ENCODE results near the gene SLC47A2. TPM values are rescaled to one million over a fixed set of nuclear protein-coding genes. Genes with fewer than 3 reads are reported as not detected.

Gene SLC47A2
- total RNA-seq, 1 donor from 2014 or later: not detected

DNA sequence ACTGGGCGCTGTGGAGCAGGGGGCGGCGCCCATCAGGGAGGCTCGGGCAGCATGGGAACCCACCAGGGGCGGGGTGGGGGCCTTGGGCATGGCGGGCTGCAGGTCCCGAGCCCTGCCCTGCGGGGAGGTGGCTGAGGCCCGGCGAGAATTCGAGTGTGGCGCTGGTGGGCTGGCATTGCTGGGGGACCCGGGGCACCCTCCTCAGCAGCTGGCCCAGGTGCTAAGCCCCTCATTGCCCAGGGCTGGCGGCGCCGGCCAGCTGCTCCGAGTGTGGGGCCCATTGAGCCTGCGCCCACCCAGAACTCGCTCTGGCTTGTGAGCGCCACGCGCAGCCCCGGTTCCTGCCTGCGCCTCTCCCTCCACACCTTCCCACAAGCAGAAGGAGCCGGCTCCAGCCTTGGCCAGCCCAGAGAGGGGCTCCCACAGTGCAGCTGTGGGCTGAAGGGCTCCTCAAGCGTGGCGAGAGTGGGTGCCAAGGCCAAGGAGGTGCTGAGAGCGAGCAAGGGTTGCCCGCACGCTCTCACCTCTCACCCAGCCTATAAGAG, 62.0 kb downstream of the SLC47A2 start:
- intact Hi-C loops (cut with DNase I): no loop called here
- DNase-seq (ENCODE audit: low spot score): no peak

DNA sequence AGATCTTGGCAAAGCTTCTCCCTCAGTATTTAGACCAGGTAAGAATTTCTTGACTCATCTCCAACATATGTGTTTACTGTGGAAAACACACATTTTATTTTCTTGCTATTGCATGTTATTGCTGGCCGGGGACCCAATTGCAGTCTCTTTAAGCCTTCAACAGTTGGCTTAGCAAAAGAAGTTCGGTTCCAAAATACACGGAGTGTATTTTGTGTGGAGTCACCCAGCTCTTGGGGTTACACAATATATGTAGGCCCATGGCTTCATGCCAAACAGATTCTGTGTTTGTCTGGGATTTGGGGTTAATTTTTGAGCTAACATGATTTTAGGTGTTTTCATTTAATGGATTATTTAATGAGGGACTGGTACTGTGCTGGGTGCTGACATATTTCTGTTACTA, 63.8 kb downstream of the SLC47A2 start:
- no peak for DNase-seq (ENCODE audit: low spot score)
- intact Hi-C loops (cut with DNase I): no loop called here

DNA sequence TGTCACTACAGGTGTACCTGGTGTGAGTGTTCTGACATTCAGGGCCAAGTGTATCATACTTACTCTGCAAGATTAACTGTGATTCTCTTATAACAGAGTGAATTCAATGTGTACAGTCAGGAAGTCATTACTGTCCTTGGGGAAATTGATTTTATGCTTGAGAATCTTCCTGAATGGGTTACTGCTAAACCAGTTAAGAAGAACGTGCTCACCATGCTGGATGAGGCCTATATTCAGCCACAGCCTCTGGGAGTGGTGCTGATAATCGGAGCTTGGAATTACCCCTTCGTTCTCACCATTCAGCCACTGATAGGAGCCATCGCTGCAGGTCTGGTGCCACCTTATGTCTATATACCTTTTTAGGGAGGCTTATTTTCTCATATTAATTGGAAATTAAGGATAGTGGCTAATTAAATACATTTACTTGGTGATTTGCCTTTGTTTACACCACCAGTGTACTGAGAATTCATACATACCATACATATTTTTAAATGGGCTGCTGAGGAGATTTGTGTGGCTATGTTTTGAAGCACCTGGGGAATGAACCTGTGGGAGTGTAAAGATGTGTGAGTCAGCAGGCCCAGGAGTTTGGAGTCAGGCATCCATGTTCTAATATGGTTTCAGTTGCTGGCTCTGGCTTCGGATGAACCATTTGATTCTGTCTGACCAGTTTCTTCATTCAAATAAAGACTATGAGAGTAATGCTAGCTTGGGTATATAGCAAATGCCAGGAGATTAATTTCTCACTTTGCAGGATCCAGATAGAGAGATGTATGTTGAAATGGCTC, 64.7 kb downstream of the SLC47A2 start:
- no peak for DNase-seq (ENCODE audit: low spot score)
- intact Hi-C loops (cut with DNase I): loop anchor here (2.0 kb wide), 1 partner anchor 139 kb away; no protein-coding TSS in a partner anchor

DNA sequence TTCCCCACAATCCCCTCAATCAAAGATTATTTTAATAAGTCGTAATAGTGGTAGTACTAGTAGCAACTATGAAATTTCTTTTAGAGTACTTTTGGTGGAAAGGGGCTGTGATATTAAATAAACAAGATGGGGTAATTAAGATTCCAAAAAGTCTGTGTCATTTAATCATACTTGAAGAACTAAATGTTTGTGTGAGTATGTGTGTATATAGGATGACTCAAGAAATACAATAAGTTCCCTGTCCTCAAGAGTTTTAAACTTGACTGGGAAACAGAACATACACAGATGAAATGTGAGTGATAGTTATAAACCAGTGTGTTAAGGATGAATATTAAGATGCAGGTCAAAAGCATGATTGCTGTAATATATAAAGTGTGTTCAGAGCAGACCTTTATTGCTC, 65.6 kb downstream of the SLC47A2 start:
- intact Hi-C loops (cut with DNase I): loop anchor here (2.0 kb wide), 1 partner anchor 138 kb away; no protein-coding TSS in a partner anchor
- DNase-seq (ENCODE audit: low spot score): no peak

DNA sequence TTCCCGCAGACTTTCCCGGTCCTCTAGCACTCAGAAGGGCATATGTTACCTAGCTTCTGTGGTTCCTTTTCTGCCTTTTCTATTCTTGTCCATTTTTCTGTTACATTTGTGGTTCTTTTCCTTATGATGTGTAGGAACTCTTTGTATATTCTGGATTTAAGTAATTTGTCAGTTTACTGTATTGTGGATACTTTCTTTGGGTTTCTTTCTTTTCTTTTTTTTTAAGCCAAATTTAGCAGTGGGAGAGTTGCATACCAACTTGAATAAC, 67.2 kb downstream of the SLC47A2 start:
- intact Hi-C loops (cut with DNase I): loop anchor here (5.0 to 10.0 kb wide), 2 partner anchors 103 to 274 kb away; partner anchors contain the start of gene MAPK7
- DNase-seq (ENCODE audit: low spot score): no peak

DNA sequence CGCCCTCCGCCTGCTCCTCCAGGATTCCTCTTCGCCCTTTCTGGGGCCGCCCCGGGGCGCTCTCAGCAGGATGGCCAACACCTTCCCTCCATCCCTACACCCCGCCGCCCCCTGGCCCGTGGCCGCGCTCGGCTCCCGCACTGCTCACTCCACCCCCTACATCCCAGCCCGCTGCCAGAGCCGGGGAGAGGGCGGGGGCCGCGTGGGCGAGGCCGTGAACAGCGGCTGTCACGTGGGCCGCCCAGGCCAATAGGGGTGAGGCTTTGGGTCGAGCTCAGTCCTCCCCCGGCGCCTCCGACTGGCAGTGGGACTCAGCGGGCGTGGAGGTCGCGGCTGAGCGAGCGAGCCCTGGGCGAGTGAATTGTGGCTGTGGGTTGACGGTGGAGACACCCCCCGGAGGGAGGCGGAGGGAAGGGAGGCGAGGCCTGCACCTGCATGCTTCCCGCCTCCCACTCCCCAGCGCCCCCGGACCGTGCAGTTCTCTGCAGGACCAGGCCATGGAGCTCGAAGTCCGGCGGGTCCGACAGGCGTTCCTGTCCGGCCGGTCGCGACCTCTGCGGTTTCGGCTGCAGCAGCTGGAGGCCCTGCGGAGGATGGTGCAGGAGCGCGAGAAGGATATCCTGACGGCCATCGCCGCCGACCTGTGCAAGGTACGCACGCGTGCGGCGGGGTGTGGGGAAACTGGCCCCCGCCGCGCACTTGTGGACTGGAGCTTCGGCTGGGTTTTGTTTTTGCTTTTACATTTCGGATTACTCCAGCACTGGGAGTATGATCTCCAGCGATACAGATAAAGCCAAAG, 67.7 kb downstream of the SLC47A2 start, which contains the start of gene ALDH3A2:
TSS of gene ALDH3A2 (plus strand) at position 277 of the 799 bp plus-strand sequence. CDS start at position 498, 221 bp downstream.
- DNase-seq (ENCODE audit: low spot score): peak; percentile 99
- intact Hi-C loops (cut with DNase I): loop anchor here (5.0 to 10.0 kb wide), 2 partner anchors 104 to 274 kb away; partner anchors contain the start of gene MAPK7

DNA sequence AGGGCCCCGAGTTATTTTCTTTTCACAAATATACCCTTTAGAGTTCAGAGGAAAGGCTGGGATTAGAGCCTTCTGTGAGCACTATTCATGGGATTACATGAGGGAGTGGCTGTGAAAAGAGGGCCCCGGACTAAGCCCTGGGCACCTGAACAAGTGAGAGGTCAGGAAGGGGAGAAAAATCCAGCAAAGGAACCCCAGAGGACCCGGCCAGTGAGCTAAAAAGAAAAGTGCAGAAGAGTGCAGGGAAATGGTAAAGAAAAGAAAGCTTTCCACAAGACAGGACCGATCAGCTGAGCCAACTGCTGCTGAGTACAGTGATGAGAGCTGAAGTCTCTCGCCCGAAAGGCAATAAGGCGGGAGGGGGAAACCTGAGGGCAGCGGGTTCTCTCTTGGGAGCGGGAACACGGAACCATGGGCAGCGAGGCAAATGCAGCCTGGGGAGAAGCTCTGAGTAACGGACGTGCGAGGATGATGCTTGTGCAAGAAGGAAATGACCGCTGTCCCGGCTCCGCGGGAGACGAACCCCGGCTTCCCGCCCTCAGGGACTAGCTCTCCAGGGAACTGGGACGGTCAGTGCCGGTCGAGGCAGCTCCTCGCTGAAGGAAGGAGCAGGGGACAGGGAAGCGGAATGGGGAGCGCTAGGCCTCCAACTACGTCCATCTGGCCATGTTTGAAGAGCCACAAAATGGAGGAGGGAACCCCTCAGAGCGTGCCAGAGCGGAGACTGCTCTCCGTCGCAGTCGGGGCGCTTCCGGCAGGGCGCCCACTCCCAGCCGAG, 68.5 kb downstream of the SLC47A2 start:
- intact Hi-C loops (cut with DNase I): loop anchor here (5.0 to 10.0 kb wide), 2 partner anchors 104 to 273 kb away; partner anchors contain the start of gene MAPK7
- DNase-seq (ENCODE audit: low spot score): peak; percentile 83

DNA sequence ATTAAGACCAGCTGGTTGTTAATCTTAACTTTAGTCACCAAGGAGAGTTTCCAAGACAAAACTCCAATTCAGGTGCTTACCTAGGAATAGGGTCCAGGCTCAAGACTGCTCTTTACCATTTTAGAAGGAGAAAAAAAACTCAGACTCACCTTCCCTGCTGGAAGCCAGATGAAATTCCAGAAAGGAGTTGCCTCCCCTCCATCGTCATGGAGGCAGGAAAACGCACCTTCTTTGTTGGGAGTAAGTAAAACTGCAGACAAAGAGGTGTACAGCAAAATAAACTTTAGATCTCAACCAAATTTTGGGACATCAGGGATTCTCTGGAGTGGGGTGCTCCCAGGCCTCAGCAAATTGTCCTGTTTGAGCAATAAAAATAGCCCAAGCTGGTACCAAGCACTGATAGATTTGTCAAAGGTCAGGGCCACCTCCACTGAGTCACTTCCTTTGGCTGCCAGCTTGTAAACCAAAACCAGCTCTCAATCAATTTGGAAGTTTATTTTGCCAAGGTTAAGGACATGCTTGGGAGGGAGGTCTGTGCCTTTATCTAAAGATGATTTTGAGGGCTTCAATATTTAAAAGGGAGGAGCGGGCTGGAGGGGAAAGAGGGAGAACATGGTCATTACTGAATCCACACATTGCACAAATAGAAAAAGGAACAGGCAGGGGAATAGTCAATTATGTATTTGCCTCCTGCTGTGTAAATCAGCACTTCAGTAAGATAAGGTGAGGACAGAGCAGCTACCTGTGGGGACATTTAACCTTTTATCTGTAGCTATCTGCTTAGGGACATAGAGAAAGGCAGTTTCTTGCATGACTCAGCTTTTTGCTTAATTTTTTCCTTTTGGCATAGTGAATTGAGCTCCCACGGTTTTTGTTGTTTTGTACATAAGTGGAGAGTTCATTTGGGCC, 69.3 kb downstream of the SLC47A2 start:
- no peak for DNase-seq (ENCODE audit: low spot score)
- intact Hi-C loops (cut with DNase I): loop anchor here (5.0 to 10.0 kb wide), 2 partner anchors 105 to 272 kb away; partner anchors contain the start of gene MAPK7

DNA sequence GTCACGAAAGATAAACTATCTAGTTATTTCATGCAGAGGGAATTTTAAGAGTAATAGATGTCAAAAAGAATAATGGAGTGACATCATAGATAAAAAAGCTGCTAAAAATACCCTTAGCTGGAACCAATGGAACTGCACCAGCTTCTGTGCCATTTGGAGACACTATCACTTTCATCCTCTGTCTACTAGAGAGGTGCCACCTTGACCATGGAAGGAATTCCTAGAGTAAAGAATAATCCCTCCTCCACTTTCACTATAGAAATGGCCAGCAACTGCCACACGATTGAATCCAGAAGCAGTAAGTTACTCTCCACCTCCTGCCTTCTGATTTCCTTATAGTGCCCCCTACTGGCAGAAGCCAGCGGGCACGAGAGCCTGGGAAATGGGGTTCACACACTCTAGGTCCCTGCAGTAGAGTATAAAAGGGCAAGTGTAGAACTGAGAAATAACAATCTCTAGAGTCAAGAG, 70.6 kb downstream of the SLC47A2 start:
- DNase-seq (ENCODE audit: low spot score): no peak
- intact Hi-C loops (cut with DNase I): loop anchor here (5.0 to 10.0 kb wide), 2 partner anchors 107 to 271 kb away; partner anchors contain the start of gene MAPK7

DNA sequence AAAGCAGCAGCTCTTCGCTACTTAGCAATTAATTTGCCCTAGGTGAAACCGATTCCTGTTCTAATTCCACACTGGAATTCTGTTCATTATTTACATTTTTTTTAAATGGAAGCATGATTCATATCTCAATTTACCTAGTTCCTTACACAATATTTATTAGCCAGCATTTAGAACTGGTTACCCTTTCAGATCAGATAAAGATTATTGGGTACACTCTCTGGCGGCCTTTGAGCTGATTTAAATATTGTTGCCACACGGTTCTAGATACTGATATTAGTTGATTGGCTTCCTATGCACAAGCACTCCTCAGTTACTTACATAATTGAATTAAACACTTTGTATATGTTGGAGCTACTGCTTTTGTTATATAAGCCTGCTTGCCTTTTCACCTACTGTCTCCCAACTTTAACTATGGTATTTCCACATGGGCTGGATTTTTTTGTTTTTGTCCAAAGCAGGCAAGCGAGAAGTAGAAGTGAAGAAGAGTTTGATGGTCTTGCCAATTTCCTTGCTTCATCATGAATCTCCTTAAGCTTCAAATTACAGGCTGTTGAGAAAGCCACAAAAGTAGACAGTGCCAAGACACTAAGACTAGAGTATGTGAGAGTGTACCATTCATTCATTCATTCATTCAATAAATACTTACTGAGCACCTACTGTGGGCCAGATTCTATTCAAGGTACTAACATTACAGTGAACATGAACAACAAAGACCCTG, 71.7 kb downstream of the SLC47A2 start:
- no peak for DNase-seq (ENCODE audit: low spot score)
- intact Hi-C loops (cut with DNase I): loop anchor here (5.0 to 10.0 kb wide), 2 partner anchors 108 to 270 kb away; partner anchors contain the start of gene MAPK7

DNA sequence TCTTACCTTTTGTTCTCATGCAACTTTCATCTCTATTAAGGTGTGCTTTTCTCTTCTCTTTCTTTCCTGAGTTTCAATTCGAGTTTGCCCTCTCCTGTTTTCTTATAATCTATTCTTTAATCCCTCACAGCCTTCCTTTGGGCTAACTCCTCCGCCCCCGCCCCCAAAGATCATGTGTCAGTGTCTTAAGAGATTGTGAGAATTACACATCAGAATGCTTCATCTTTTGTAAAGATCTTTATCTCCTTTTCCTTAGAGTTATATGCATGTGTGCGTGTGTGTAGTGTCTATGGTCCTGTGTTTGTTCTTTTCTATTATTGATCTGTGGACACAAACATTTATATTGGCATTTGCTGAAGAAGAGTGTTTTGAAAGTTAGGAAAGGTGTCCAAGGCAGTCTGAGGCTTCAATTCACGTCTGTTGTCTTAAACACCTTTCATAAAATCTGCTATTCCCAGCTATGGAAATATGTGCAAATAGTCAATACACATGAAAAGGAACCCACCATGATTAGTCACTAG, 74.0 kb downstream of the SLC47A2 start:
- DNase-seq (ENCODE audit: low spot score): no peak
- intact Hi-C loops (cut with DNase I): loop anchor here (10.0 kb wide), 1 partner anchor 268 kb away; the partner anchor contains the start of gene MAPK7

DNA sequence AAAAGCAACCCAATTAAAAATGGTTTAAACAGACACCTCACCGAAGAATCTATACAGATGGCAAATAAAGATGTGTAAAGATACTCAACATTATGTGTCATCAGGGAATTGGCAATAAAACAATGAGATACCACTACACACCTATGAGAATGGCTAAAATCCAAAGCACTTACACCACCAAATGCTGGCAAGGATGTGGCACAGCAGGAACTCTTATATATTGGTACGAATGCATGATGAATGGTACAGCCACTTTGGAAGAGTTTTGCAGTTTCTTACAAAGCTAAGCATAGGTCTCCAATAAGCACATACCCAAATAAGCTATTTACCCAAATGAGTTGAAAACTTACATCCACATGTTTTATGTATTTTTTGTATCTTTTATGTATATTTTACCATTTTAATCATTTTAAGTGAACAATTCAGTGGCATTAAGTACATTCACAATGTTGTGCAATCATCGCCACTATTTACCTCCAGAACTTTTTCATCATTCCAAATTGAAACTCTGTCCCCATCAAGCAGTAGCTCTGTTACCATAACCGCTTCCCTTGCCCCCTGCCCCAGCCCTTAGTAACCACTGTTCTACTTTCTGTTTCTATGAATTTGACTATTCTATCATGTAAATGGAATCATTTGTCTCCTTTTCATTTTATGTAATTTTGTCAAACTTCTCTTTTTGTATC, 74.6 kb downstream of the SLC47A2 start:
- no peak for DNase-seq (ENCODE audit: low spot score)
- intact Hi-C loops (cut with DNase I): loop anchor here (10.0 kb wide), 1 partner anchor 267 kb away; the partner anchor contains the start of gene MAPK7

DNA sequence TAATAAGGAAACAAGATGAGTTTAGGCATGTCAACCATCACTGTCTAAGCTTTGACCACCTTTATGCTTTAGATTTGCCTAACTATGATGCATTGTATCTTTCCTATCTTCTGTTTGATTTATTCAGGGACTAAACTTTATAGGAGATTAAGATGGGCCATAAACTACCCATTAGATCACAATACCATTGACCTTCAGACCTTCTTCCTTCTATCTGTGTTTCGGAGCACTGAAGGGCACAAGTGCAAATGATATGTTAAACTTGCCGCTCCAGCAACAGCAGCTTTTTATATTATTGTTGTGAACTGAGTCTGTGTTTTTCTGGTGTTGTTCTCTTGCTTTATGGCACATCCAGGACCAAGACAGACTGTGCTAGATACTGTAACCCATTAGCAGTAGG, 84.5 kb downstream of the SLC47A2 start:
- intact Hi-C loops (cut with DNase I): no loop called here
- DNase-seq (ENCODE audit: low spot score): no peak

DNA sequence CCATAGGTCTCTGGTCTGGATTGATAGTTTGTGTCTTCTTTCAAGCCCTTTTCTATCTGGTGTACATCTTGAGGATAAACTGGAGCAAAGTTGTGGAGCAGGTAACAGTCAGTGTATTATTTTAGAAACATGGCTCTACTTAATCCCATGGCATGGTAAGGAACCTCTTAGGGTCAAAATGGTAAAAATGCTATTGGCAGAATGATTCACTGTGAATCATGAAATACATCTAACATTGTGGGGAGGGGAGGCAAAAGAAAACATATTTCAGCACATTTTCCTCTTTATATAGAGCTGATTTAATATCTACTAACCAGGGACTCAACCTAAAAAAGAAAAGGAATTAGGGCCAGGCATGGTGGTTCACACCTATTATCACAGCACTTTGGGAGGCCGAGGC, 85.7 kb downstream of the SLC47A2 start:
- DNase-seq (ENCODE audit: low spot score): no peak
- intact Hi-C loops (cut with DNase I): no loop called here

DNA sequence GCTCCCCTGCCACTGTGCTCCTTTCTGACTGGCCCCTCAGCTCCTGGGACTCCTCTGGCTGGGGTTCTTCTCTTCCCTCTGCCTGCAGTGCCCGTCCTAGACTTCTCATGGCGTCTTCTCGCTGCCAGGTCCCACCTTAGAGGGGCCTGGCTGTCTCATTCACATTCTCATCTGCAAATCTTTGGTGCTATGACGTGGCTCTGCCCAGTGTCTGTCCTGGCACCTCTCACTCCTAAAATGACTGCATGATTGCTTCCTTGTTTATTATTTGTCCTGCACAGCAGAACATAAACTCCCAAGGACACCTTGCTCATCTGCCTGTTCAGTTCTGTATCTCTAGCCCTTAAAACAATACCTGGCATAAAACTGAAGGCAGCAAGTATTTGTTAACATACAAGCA, 86.3 kb downstream of the SLC47A2 start:
- no peak for DNase-seq (ENCODE audit: low spot score)
- intact Hi-C loops (cut with DNase I): no loop called here

DNA sequence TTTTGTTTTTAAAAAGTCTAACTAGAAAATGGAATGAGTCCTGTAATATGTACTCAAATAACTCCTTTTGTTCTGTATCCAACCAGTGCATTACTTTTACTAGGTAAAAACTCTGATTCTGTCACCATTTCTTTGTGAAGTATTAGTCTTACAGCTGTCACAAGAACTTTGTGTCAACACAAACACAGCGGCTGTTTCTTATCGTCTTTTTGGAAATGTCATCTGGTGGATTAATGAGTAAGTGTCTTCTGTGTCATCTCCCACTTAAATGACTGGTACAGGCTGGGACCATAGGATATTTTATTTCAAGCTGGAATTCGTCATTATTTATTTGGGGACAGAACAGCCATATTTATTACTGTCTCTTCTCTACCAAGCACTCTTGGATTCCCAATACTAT, 86.9 kb downstream of the SLC47A2 start:
- intact Hi-C loops (cut with DNase I): no loop called here
- no peak for DNase-seq (ENCODE audit: low spot score)
